WTC11 (cell line): ENCODE measurements around the gene FBXL13. TPM values are rescaled to one million over a fixed set of nuclear protein-coding genes. Genes with fewer than 3 reads are reported as not detected.

Experiments
- ATAC-seq: fragments of 200-7000 bp; cut with Tn5 transposase; 2 replicates; pipeline ENCODE4 v1.10.0; 2021; ENCODE audit warnings: mild to moderate bottlenecking, moderate library complexity
- CTCF ChIA-PET: fragments of 300-600 bp; sonication (Branson Sonifier 250); formaldehyde crosslinking; loops from one replicate; lab custom pipeline; 2021; ENCODE audit warnings: antibody characterized with exemption; lab: Charles Lee
- POLR2A ChIA-PET: fragments of 350-600 bp; sonication (Branson Sonifier 250); formaldehyde crosslinking; loops from one replicate; lab custom pipeline; 2021; ENCODE audit warnings: antibody characterized with exemption; lab: Charles Lee
- DNase-seq: peaks from one replicate; pipeline ENCODE4 v3.0.0; 2021; ENCODE audit warnings: low spot score
- H3K27ac Mint-ChIP-seq: 2 replicates; pipeline ENCODE4 v1.8.0; 2021; ENCODE audit warnings: mixed read lengths
- H3K27me3 Mint-ChIP-seq: 2 replicates; pipeline ENCODE4 v1.8.0; 2021; ENCODE audit warnings: low read depth, mild to moderate bottlenecking, moderate library complexity, mixed read lengths
- H3K36me3 Mint-ChIP-seq: 2 replicates; pipeline ENCODE4 v1.8.0; 2021; ENCODE audit warnings: mixed read lengths
- H3K4me1 Mint-ChIP-seq: 2 replicates; pipeline ENCODE4 v1.8.0; 2022; ENCODE audit warnings: mixed read lengths
- H3K4me3 Mint-ChIP-seq: 2 replicates; pipeline ENCODE4 v1.8.0; 2021; ENCODE audit warnings: mild to moderate bottlenecking, moderate library complexity, mixed read lengths
- H3K9me3 Mint-ChIP-seq: 2 replicates; pipeline ENCODE4 v1.8.0; 2021; ENCODE audit warnings: mixed read lengths
- CBFB ChIP-seq: sonication (generic); formaldehyde crosslinking; IDR thresholded peaks from 2 replicates; pipeline ENCODE4 v1.8.1; 2022; ENCODE audit warnings: mild to moderate bottlenecking, low read depth, missing genetic modification reagents
- CTCF ChIP-seq: fragments of 200-600 bp; IDR thresholded peaks from 2 replicates; pipeline ENCODE4 v1.8.0; 2022; ENCODE audit warnings: antibody characterized with exemption
- ELF4 ChIP-seq: sonication (generic); formaldehyde crosslinking; IDR thresholded peaks from 2 replicates; pipeline ENCODE4 v1.8.1; 2022; ENCODE audit warnings: low read depth, mild to moderate bottlenecking, moderate library complexity, missing genetic modification reagents
- EMX1 ChIP-seq: fragments of 250-450 bp; sonication (Bioruptor Pico); IDR thresholded peaks from 2 replicates; pipeline ENCODE4 v1.8.0; 2021; ENCODE audit warnings: mild to moderate bottlenecking
- FOXK1 ChIP-seq: sonication (generic); formaldehyde crosslinking; IDR thresholded peaks from 2 replicates; pipeline ENCODE4 v1.8.0; 2022; ENCODE audit warnings: mild to moderate bottlenecking, moderate library complexity, missing genetic modification reagents
- GRHL2 ChIP-seq: fragments of 250-450 bp; sonication (Bioruptor Pico); IDR thresholded peaks from 2 replicates; pipeline ENCODE4 v1.8.0; 2022; ENCODE audit warnings: mild to moderate bottlenecking, moderate library complexity; ENCODE audit not compliant: insufficient replicate concordance, severe bottlenecking
- NR1H2 ChIP-seq: sonication (generic); formaldehyde crosslinking; IDR thresholded peaks from 2 replicates; pipeline ENCODE4 v1.9.0; 2021; ENCODE audit warnings: mild to moderate bottlenecking, moderate library complexity, missing genetic modification reagents
- NR3C1 ChIP-seq: sonication (generic); formaldehyde crosslinking; conservative IDR thresholded peaks from 2 replicates; pipeline ENCODE4 v1.8.1; 2023; ENCODE audit warnings: low read depth, mild to moderate bottlenecking, missing genetic modification reagents
- SMAD4 ChIP-seq: sonication (generic); formaldehyde crosslinking; IDR thresholded peaks from 2 replicates; pipeline ENCODE4 v1.8.0; 2022; ENCODE audit warnings: mild to moderate bottlenecking, missing genetic modification reagents
- SP1 ChIP-seq: sonication (generic); formaldehyde crosslinking; conservative IDR thresholded peaks from 2 replicates; pipeline ENCODE4 v1.8.1; 2022; ENCODE audit warnings: missing genetic modification reagents
- USF1 ChIP-seq: sonication (generic); formaldehyde crosslinking; IDR thresholded peaks from 2 replicates; pipeline ENCODE4 v1.8.0; 2022; ENCODE audit warnings: mild to moderate bottlenecking, missing genetic modification reagents
- USF2 ChIP-seq: sonication (generic); formaldehyde crosslinking; IDR thresholded peaks from 2 replicates; pipeline ENCODE4 v1.8.1; 2023; ENCODE audit warnings: mild to moderate bottlenecking, missing genetic modification reagents, moderate library complexity
- ZNF232 ChIP-seq: sonication (generic); formaldehyde crosslinking; IDR thresholded peaks from 2 replicates; pipeline ENCODE4 v1.8.0; 2022; ENCODE audit warnings: mild to moderate bottlenecking, missing genetic modification reagents
- total RNA-seq: library from RNA; stranded (reverse); gene quantifications from 3 replicates; pipeline ENCODE4 v1.2.3, GENCODE V29; 2021
- TF ChIP-seq, protein P1 (sequence below): fragments of 250-450 bp; sonication (Bioruptor Pico); IDR thresholded peaks from 2 replicates; pipeline ENCODE4 v1.9.0; 2021; ENCODE audit warnings: mild to moderate bottlenecking, borderline replicate concordance
- TF ChIP-seq, protein P2 (sequence below): sonication (generic); formaldehyde crosslinking; IDR thresholded peaks from 2 replicates; pipeline ENCODE4 v1.8.0; 2023; ENCODE audit warnings: mild to moderate bottlenecking, missing genetic modification reagents
- TF ChIP-seq, protein P3 (sequence below): fragments of 250-450 bp; sonication (Bioruptor Pico); IDR thresholded peaks from 2 replicates; pipeline ENCODE4 v2.1.2; 2022; ENCODE audit warnings: mild to moderate bottlenecking, moderate library complexity
- TF ChIP-seq, protein P4 (sequence below): fragments of 250-450 bp; sonication (Bioruptor Pico); IDR thresholded peaks from 2 replicates; pipeline ENCODE4 v1.8.0; 2021; ENCODE audit warnings: mild to moderate bottlenecking

The FBXL13 gene
- total RNA-seq, 1 experiment from 2014 or later: 1.7 TPM

DNA sequence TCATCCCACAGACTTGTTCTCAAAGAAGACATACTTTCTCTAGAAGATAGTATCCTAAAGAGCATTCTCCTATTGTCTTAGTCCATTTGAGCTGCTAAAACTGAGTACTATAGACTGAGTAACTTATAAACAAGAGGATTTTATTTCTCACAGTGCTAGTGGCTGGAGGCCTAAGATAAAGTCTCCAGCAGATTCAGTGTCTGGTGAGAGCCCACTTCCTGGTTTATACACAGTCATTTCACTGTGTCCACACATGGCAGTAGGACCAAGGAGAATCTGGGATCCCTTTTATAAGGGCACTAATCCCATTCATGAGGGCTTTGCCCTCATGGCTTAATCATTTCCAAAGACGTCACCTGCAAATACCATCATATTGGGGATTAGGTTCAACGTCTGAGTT lies 93.1 kb downstream of the FBXL13 start (continued):
- no peak for TF ChIP-seq CTCF
- TF ChIP-seq, all 79 proteins: peak for 0

- Mint-ChIP-seq H3K9me3 (peaks cover 4% of the 10 kb centered on the region), H3K4me1 (peaks cover 15% of the 10 kb centered on the region), H3K27me3 (no peaks in the 10 kb centered on the region), H3K27ac (no peak overlapping the region), H3K36me3 (no peaks in the 10 kb centered on the region), H3K4me3 (no peak overlapping the region)
- TF ChIP-seq NR1H2: no peak
- TF ChIP-seq ELF4 (CRISPR knock-in tag): no peak
- TF ChIP-seq, protein P1, sequence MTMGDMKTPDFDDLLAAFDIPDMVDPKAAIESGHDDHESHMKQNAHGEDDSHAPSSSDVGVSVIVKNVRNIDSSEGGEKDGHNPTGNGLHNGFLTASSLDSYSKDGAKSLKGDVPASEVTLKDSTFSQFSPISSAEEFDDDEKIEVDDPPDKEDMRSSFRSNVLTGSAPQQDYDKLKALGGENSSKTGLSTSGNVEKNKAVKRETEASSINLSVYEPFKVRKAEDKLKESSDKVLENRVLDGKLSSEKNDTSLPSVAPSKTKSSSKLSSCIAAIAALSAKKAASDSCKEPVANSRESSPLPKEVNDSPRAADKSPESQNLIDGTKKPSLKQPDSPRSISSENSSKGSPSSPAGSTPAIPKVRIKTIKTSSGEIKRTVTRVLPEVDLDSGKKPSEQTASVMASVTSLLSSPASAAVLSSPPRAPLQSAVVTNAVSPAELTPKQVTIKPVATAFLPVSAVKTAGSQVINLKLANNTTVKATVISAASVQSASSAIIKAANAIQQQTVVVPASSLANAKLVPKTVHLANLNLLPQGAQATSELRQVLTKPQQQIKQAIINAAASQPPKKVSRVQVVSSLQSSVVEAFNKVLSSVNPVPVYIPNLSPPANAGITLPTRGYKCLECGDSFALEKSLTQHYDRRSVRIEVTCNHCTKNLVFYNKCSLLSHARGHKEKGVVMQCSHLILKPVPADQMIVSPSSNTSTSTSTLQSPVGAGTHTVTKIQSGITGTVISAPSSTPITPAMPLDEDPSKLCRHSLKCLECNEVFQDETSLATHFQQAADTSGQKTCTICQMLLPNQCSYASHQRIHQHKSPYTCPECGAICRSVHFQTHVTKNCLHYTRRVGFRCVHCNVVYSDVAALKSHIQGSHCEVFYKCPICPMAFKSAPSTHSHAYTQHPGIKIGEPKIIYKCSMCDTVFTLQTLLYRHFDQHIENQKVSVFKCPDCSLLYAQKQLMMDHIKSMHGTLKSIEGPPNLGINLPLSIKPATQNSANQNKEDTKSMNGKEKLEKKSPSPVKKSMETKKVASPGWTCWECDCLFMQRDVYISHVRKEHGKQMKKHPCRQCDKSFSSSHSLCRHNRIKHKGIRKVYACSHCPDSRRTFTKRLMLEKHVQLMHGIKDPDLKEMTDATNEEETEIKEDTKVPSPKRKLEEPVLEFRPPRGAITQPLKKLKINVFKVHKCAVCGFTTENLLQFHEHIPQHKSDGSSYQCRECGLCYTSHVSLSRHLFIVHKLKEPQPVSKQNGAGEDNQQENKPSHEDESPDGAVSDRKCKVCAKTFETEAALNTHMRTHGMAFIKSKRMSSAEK (CRISPR knock-in tag): no peak
- no peak for TF ChIP-seq SP1 (CRISPR knock-in tag)
- TF ChIP-seq, protein P2, sequence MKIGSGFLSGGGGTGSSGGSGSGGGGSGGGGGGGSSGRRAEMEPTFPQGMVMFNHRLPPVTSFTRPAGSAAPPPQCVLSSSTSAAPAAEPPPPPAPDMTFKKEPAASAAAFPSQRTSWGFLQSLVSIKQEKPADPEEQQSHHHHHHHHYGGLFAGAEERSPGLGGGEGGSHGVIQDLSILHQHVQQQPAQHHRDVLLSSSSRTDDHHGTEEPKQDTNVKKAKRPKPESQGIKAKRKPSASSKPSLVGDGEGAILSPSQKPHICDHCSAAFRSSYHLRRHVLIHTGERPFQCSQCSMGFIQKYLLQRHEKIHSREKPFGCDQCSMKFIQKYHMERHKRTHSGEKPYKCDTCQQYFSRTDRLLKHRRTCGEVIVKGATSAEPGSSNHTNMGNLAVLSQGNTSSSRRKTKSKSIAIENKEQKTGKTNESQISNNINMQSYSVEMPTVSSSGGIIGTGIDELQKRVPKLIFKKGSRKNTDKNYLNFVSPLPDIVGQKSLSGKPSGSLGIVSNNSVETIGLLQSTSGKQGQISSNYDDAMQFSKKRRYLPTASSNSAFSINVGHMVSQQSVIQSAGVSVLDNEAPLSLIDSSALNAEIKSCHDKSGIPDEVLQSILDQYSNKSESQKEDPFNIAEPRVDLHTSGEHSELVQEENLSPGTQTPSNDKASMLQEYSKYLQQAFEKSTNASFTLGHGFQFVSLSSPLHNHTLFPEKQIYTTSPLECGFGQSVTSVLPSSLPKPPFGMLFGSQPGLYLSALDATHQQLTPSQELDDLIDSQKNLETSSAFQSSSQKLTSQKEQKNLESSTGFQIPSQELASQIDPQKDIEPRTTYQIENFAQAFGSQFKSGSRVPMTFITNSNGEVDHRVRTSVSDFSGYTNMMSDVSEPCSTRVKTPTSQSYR: no peak
- no peak for TF ChIP-seq EMX1 (CRISPR knock-in tag)
- no peak for TF ChIP-seq USF2 (CRISPR knock-in tag)
- TF ChIP-seq USF1 (CRISPR knock-in tag): no peak
- no peak for TF ChIP-seq GRHL2 (CRISPR knock-in tag)
- POLR2A ChIA-PET: no interaction called here
- no peak for ATAC-seq
- no peak for DNase-seq
- CTCF ChIA-PET: no interaction called here
These were observed 94.9 kb downstream of the FBXL13 start for GRCh38 chr7:102979670-102980069.

- POLR2A ChIA-PET: no interaction called here
- H3K36me3 Mint-ChIP-seq: no peaks in the 10 kb centered on the region
- DNase-seq: no peak
- TF ChIP-seq, protein P3, sequence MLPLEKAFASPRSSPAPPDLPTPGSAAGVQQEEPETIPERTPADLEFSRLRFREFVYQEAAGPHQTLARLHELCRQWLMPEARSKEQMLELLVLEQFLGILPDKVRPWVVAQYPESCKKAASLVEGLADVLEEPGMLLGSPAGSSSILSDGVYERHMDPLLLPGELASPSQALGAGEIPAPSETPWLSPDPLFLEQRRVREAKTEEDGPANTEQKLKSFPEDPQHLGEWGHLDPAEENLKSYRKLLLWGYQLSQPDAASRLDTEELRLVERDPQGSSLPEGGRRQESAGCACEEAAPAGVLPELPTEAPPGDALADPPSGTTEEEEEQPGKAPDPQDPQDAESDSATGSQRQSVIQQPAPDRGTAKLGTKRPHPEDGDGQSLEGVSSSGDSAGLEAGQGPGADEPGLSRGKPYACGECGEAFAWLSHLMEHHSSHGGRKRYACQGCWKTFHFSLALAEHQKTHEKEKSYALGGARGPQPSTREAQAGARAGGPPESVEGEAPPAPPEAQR (CRISPR knock-in tag): no peak
- no peak for TF ChIP-seq FOXK1 (CRISPR knock-in tag)
- no peak for TF ChIP-seq CBFB
- no peak for TF ChIP-seq ZNF232
- TF ChIP-seq NR1H2: no peak
- no peak for TF ChIP-seq SMAD4 (CRISPR knock-in tag)
- TF ChIP-seq, protein P2: no peak
- TF ChIP-seq NR3C1 (CRISPR knock-in tag): no peak
- TF ChIP-seq, protein P4, sequence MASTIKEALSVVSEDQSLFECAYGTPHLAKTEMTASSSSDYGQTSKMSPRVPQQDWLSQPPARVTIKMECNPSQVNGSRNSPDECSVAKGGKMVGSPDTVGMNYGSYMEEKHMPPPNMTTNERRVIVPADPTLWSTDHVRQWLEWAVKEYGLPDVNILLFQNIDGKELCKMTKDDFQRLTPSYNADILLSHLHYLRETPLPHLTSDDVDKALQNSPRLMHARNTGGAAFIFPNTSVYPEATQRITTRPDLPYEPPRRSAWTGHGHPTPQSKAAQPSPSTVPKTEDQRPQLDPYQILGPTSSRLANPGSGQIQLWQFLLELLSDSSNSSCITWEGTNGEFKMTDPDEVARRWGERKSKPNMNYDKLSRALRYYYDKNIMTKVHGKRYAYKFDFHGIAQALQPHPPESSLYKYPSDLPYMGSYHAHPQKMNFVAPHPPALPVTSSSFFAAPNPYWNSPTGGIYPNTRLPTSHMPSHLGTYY (CRISPR knock-in tag): no peak
These were observed 96.3 kb downstream of the FBXL13 start for GRCh38 chr7:102978284-102978683.

More at GRCh38 chr7:102978284-102978683, 96.3 kb downstream of the FBXL13 start:
- Mint-ChIP-seq H3K4me3 (no peak overlapping the region), H3K27me3 (no peaks in the 10 kb centered on the region), H3K4me1 (peaks cover 23% of the 10 kb centered on the region), H3K27ac (0 out of 2 replicates have a peak overlapping the region, but pooled peaks have one; percentile 22), H3K9me3 (peaks cover 4% of the 10 kb centered on the region)
- CTCF ChIA-PET: no interaction called here
- ATAC-seq: no peak
